NCI-H2227 treated with DMSO at 0.1 percent for 48 hours (cell line): ENCODE results near the gene UBE2L3.
"Not testable (repeated sequence)": the region's sequence is repeated elsewhere in the genome, so short reads cannot be mapped to it uniquely, and the experiment has no call there.

Experiments
- DNase-seq: peaks from one replicate; lab custom pipeline; 2025; lab: John Stamatoyannopoulos, UW

UBE2L3 gene

GRCh38 chr22:21567456-21568346 lies at the start of gene UBE2L3:
Gene UBE2L3, plus strand, starts transcription at chr22:21567714. Its CDS starts 31 bp downstream, at chr22:21567745.
- DNase-seq, result peak; percentile 61

DNA sequence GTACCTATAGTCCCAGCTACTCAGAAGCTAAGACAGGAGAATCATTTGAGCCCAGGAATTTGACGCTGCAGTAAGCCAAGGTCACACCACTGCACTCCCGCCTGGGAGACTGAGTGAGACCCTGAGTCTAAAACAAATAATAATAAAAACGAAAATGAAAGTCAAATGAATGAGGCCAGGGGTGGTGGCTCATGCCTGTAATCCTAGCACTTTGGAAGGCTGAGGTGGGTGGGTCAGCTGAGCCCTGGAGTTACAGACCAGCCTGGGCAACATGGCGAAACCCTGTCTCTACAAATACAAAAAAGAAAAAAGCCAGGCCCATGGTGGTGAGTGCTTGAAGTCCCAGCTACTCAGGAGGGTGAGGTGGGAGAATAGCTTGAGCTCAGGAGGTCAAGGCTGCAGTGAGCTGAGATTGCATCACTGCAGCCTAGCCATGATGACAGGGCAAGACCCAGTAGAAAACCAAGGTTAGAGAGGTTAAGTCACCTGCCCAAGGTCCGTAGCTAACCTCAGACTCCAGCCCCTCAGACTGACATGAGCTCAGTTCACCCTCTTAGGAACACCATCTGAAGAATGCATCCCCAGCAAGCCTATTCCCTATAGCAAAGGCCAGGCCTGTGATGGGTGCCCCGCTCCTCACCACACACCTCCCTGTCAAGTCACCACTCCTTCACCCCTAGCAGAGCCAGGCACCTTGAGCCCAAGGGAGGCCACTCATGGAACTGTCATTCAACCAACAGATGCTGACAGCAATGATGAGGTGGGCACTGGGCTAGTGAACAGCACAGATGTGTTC lies 40.6 kb upstream of the UBE2L3 start:
- DNase-seq, result not testable (repeated sequence)

DNA sequence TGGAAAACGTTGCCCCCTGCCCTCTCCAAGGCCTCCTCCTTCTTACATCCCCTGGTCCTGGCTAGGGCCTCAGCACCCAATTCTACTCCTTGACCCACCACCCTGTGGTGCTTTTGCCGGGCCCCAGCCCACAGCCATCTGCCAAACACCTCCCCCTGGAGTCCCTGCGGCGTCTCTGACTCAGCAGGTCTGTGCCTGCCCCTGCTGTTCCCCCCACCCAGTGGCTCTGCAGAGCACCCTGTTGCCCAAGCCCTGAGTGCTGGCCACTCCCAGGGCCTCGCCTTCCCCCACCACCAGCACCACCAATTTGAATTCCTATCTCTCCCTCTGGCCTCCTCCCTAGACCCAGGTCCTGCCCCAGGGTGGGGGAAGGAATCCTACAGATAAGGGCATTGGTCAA lies 36.0 kb upstream of the UBE2L3 start:
- not testable (repeated sequence) for DNase-seq

- not testable (repeated sequence) for DNase-seq
Measured at GRCh38 chr22:21532863-21533648, 34.5 kb upstream of the UBE2L3 start.

DNA sequence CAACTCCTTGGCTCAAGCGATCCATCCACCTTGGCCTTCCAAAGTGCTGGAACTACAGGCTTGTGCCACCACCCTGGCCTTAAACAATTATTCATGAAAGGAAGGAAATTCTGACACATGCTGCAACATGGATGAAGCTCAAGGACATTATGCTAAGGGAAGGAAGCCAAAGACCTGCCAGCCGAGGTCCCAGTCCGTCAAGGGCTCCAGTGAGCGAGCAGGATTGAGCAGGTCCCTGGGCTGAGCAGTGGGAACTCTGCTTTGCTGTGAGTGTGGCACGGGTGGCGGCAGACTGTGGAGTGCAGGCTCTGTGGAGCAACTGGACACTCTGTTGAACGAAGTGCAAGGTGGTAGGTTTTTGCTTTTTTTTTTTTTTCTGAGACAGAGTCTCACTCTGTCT lies 27.7 kb upstream of the UBE2L3 start:
- not testable (repeated sequence) for DNase-seq

- DNase-seq, result not testable (repeated sequence)
Measured at GRCh38 chr22:21544432-21545322, 22.8 kb upstream of the UBE2L3 start.

- DNase-seq, result not testable (repeated sequence)
Measured at GRCh38 chr22:21549558-21549957, 18.0 kb upstream of the UBE2L3 start.

DNA sequence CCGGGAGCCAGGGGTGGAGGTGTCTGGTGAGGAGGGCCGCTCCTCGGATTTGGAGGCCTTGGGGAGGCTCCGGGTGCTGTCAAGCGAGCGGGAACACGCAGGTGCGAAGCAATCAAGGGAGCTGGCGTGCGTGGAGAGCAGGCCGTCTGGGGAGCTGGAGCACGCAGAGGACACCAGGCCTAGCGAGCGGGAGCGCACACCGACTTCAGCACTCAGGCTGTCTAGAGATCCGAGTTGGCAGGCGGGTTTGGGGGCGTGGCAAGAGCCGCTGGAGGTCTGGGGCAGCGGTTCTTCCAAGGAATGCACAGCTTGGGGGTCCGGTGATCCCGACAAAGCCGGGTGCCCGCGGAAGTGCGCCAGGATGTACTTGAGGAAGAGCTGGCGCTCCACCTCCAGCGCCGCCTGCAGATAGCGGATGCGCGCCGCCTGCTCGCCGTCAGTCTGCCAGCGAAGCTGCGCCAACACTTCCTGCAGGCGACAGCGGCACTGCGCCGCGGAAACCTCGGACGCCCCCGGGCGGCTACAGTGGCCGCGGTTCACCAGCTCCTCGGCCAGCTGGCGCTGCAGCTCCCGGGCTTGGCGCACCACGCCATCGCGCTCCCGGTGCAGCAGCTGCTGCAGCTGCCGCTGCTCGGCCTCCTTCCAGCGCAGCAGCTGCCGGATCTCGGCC lies 17.4 kb upstream of the UBE2L3 start:
- DNase-seq, result not testable (repeated sequence)

- DNase-seq, result not testable (repeated sequence)
Measured at GRCh38 chr22:21550678-21551047, 16.9 kb upstream of the UBE2L3 start.

DNA sequence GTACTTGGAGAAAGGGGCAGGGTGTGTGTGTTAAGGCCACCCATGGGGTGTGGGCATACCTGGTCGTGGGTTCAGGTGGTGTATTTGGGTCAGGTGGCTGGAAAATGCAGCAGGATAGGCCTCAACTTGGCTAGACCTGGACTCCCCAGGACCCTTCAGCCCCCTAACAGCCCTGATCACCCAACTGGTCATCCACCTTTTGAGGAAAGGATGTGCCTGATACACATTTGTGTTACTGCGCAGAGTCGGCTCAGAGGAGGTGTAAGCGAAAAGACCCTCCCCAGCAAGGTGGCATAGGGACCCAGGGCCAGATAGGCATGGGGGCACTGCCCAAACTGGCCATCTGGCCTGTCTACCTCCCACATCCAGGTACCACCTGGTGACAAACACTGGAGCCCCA lies 16.2 kb upstream of the UBE2L3 start, which contains the start of gene RIMBP3C:
Gene RIMBP3C, minus strand, starts transcription at position 101 of the 400 bp plus-strand sequence. CDS start 485 bp downstream, outside the sequence.
- DNase-seq, result not testable (repeated sequence)

DNA sequence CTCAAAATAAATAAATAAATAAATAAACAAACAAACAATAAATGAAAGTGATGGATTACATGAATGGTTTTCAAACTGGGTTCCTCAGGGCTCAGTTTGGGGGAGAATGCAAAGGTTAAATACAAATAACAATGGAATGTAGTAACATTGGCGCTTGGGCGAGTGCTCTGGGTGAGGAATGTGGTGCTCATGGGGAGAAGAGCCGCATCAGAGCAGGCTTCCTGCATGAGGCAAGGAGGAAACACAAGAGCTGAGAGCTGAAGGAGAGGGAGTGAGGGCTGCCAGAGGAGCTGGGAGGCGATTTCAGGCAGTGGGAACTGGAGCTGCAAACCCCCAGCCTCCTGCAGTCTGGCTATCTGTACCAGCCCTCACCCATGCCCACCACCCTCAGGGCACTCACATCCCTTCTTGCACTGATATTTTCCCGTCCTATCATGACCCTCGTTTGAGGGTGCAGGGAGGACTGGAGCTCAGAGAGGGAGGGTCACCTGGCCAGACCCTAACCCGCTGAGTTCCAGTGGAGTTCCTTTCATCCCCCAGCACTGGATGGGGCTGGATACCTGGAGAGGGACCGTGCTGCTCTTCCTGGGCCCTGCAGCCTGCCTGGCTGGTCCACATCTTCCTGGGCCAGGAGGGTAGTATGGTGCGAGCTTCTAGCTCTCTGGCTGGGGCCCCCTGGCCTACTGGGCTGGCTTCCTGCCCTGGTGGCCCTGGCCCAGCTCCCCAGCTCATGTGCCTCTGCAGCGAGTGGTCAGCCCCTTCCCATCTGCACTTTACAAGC lies 8.0 kb upstream of the UBE2L3 start:
- DNase-seq, result not testable (repeated sequence)

- not testable (repeated sequence) for DNase-seq
Measured at GRCh38 chr22:21560657-21561056, 6.9 kb upstream of the UBE2L3 start.

DNA sequence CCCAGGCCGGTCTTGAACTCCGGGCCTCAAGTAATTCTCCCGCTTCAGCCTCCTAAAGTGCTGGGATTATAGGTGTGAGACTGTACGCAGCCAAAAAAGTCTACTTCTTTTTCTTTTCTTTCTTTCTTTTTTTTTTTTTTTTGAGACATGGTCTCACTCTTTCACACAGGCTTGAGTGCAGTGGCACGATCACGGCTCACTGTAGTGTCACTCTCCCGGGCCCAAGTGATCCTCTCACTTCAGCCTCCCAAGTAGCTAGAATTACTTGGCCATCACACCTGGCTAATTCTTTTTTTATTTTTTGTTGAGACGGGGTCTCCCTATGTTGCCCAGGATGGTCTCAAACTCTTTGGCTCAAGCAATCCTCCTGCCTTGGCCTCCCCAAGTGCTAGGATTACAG lies 3.6 kb upstream of the UBE2L3 start:
- no peak for DNase-seq

DNA sequence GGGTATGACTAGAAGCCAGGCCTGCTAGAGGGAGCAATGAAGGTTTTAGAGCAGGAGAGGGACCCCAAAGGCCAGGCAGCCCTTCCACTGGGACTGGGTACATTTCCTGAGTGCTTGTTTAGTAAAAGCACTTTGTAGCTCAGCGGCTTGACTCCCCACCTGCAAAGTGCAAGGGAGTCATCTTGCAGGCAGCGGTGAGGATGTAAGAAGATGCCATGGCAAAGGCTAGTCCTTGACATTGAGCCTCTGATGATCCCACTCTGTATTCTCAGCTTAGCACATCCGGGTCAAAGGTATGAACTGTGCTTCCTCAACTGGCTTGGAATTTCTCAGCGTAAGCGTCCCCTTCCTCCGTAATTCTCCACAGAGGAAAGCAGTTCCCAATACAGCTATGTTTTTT lies 3.1 kb upstream of the UBE2L3 start:
- DNase-seq, result no peak

- DNase-seq, result no peak
Measured at GRCh38 chr22:21568347-21569075, 997 bp downstream of the UBE2L3 start.

- DNase-seq, result not testable (repeated sequence)
Measured at GRCh38 chr22:21569076-21569427, 1.5 kb downstream of the UBE2L3 start.

- no peak for DNase-seq
Measured at GRCh38 chr22:21569459-21570170, 2.1 kb downstream of the UBE2L3 start.

DNA sequence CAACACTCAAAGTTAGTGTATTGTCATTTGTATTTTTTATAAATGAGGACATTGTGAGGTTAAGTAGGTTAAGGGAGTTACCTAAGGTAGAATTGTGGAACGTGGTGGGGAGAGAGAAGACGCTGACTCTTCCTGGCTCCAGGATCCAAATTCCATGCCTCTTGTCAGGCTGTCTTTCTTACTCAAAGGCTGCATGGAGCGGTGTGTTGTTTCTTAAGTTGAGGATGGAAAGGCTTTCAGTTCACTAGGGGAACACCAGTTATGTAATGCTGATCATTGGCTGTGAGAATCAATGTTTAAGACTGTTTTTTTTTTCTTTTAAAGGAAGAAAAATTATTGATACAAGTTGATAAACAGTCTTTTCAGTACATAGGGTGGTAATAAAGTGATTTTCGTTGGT lies 2.9 kb downstream of the UBE2L3 start:
- DNase-seq, result no peak
